ENCODE measurements around the gene MALRD1.

DNA sequence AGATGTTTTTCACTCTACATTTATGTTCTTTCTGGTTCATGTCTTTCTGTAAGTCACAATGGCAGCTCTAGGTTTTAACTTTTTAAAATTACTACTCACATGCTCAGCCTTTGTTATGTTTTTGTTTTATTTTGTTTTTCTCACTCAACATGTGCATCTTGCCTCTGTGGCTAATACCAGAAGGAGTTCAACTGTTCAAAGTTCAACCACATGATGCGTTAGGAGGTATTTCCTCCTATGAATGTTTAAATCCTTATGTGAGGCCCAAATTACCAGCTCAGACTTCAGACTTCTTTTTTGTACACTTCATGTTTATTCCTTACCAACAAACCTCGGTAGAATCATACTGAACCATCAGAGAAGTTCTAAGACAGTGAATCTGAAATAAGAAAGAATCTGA, 151.6 kb downstream of the MALRD1 start:
- no peak for TF ChIP-seq ELF4 (IDR thresholded peaks at IDR 0.05)
- TF ChIP-seq BHLHE40 (IDR thresholded peaks at IDR 0.05; ENCODE audit: borderline replicate concordance) = no peak
- no peak for TF ChIP-seq TARDBP (IDR thresholded peaks at IDR 0.05)
- no peak for TF ChIP-seq NFRKB (IDR thresholded peaks at IDR 0.05)
- TF ChIP-seq ZNF384 (IDR thresholded peaks at IDR 0.05) = no peak
- TF ChIP-seq LEF1 (IDR thresholded peaks at IDR 0.05; ENCODE audit: borderline replicate concordance) = no peak
- TF ChIP-seq ARNT (IDR thresholded peaks at IDR 0.05) = no peak
- TF ChIP-seq SUZ12 (IDR thresholded peaks at IDR 0.05) = no peak
- TF ChIP-seq SP1 (IDR thresholded peaks at IDR 0.05) = no peak
- TF ChIP-seq FOXM1 (IDR thresholded peaks at IDR 0.05; ENCODE audit: borderline replicate concordance) = no peak
- TF ChIP-seq FOXA1 (IDR thresholded peaks at IDR 0.05) = no peak
- no peak for TF ChIP-seq FOXK2 (IDR thresholded peaks at IDR 0.05)

Data from HEK293T (cell line).